ENCODE measurements around the gene FSTL4.

DNA sequence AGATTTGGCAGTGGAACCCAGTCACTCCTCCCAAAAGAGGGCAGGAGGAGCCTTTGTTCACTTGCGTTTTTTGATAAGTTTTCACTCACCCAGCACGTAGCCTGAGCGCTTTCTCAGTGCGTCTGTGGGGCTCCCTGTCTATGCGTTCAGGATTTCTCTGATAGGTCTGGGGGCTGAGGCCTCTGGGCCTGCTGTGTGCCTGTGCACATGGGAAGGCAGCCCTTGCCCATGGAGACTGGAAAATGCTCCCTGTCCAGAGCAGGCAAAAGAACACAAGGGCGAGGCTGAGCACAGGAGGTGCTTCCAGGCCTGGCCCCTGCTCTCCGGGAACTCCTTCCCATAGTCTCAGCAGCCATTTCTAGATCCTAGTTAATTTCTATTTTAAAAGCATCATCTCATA lies 249.9 kb downstream of the FSTL4 start:
- TF ChIP-seq, protein P1, sequence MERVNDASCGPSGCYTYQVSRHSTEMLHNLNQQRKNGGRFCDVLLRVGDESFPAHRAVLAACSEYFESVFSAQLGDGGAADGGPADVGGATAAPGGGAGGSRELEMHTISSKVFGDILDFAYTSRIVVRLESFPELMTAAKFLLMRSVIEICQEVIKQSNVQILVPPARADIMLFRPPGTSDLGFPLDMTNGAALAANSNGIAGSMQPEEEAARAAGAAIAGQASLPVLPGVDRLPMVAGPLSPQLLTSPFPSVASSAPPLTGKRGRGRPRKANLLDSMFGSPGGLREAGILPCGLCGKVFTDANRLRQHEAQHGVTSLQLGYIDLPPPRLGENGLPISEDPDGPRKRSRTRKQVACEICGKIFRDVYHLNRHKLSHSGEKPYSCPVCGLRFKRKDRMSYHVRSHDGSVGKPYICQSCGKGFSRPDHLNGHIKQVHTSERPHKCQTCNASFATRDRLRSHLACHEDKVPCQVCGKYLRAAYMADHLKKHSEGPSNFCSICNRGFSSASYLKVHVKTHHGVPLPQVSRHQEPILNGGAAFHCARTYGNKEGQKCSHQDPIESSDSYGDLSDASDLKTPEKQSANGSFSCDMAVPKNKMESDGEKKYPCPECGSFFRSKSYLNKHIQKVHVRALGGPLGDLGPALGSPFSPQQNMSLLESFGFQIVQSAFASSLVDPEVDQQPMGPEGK (CRISPR knock-in tag; IDR thresholded peaks at IDR 0.05; ENCODE audit: borderline replicate concordance): no peak
- TF ChIP-seq BACH2 (CRISPR knock-in tag; IDR thresholded peaks at IDR 0.05; ENCODE audit: borderline replicate concordance) (no peak), ISL1 (CRISPR knock-in tag; IDR thresholded peaks at IDR 0.05) (no peak), SNAI2 (CRISPR knock-in tag; IDR thresholded peaks at IDR 0.05) (no peak), ZNF565 (CRISPR knock-in tag; conservative IDR thresholded peaks at IDR 0.05; ENCODE audit: low read depth) (no peak), ARNTL (CRISPR knock-in tag; IDR thresholded peaks at IDR 0.05; ENCODE audit: borderline replicate concordance, low read depth) (no peak), ZFP3 (CRISPR knock-in tag; IDR thresholded peaks at IDR 0.05) (no peak), ZNF8 (CRISPR knock-in tag; IDR thresholded peaks at IDR 0.05) (no peak), TOX (CRISPR knock-in tag; IDR thresholded peaks at IDR 0.05; ENCODE audit: borderline replicate concordance) (no peak)
